Measurements from ENCODE around the gene CDH13.
A peak's percentile ranks its signal among the peaks of the same experiment; 100 is the strongest.

CDH13 gene

GRCh38 chr16:82612263-82612662 lies 14.5 kb upstream of the CDH13 start:
- no peak overlapping the region for H3K27ac ChIP-seq (ENCODE audit: low read depth, low read length)
- H3K9me3 ChIP-seq (ENCODE audit: control insufficient read depth, insufficient read depth, low read length) = no peaks in the 10 kb centered on the region
- no peak overlapping the region for H3K4me2 ChIP-seq (ENCODE audit: low read length)
- H3K27me3 ChIP-seq (ENCODE audit: control insufficient read depth, low read length) = no peaks in the 10 kb centered on the region
- H3K4me1 ChIP-seq (ENCODE audit: control insufficient read depth, low read length) = no peaks in the 10 kb centered on the region
- TF ChIP-seq EZH2phosphoT487 (IDR thresholded peaks at IDR 0.05; ENCODE audit: borderline replicate concordance, low read length) = no peak
- TF ChIP-seq CTCF (IDR thresholded peaks at IDR 0.05; ENCODE audit: low read depth, low read length, poor library complexity, severe bottlenecking) = no peak
- no peaks in the 10 kb centered on the region for H3K36me3 ChIP-seq (ENCODE audit: control insufficient read depth, low read length)
- no peaks in the 10 kb centered on the region for H3K79me2 ChIP-seq (ENCODE audit: control insufficient read depth, low read length)
- H3F3A ChIP-seq (ENCODE audit: control insufficient read depth, insufficient read depth) = no peaks in the 10 kb centered on the region
- no peaks in the 10 kb centered on the region for H3K9me2 ChIP-seq (replicated peaks; ENCODE audit: control insufficient read depth, low read length)
- H3K4me3 ChIP-seq (ENCODE audit: low read length) = no peak overlapping the region
- H4K20me1 ChIP-seq (ENCODE audit: control insufficient read depth, insufficient read depth, low read depth, low read length) = no peaks in the 10 kb centered on the region

- Histone ChIP-seq H3K79me2 (ENCODE audit: control insufficient read depth, low read length) (no peaks in the 10 kb centered on the region), H3F3A (ENCODE audit: control insufficient read depth, insufficient read depth) (no peaks in the 10 kb centered on the region), H3K4me3 (ENCODE audit: low read length) (no peak overlapping the region), H3K4me1 (ENCODE audit: control insufficient read depth, low read length) (no peaks in the 10 kb centered on the region), H3K27me3 (ENCODE audit: control insufficient read depth, low read length) (no peaks in the 10 kb centered on the region), H3K36me3 (ENCODE audit: control insufficient read depth, low read length) (no peaks in the 10 kb centered on the region), H3K27ac (ENCODE audit: low read depth, low read length) (no peak overlapping the region), H4K20me1 (ENCODE audit: control insufficient read depth, insufficient read depth, low read depth, low read length) (no peaks in the 10 kb centered on the region), H3K4me2 (ENCODE audit: low read length) (no peak overlapping the region), H3K9me2 (replicated peaks; ENCODE audit: control insufficient read depth, low read length) (no peaks in the 10 kb centered on the region), H3K9me3 (ENCODE audit: control insufficient read depth, insufficient read depth, low read length) (no peaks in the 10 kb centered on the region)
- TF ChIP-seq EZH2phosphoT487 (IDR thresholded peaks at IDR 0.05; ENCODE audit: borderline replicate concordance, low read length) (no peak), CTCF (IDR thresholded peaks at IDR 0.05; ENCODE audit: low read depth, low read length, poor library complexity, severe bottlenecking) (no peak)
Observed at GRCh38 chr16:82616356-82616755, 10.4 kb upstream of the CDH13 start.

DNA sequence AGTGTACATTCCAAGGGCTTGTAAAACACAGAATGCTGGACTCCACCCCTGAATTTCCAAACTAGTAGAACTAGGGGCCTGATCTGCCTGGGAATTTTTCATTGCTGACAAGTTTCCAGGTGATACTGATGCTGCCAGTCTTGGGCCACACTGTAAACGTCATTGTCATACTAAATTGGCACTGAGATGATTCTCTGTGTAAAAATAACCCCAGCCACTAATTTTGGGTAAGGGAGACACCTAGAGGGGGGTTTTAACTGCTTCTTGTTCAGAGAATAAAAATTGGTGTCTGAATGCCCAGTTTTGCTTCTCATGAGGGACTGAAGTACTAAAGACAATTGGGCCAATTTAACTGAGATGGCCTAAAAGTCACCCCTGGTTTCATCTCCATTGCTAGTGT lies 5.0 kb upstream of the CDH13 start:
- TF ChIP-seq EZH2phosphoT487 (IDR thresholded peaks at IDR 0.05; ENCODE audit: borderline replicate concordance, low read length) = no peak
- TF ChIP-seq CTCF (IDR thresholded peaks at IDR 0.05; ENCODE audit: low read depth, low read length, poor library complexity, severe bottlenecking) = peak; percentile 17
- Histone ChIP-seq H3K9me3 (ENCODE audit: control insufficient read depth, insufficient read depth, low read length) (no peaks in the 10 kb centered on the region), H3K4me3 (ENCODE audit: low read length) (no peak overlapping the region), H3K4me1 (ENCODE audit: control insufficient read depth, low read length) (no peaks in the 10 kb centered on the region), H3K4me2 (ENCODE audit: low read length) (no peak overlapping the region), H3K9me2 (replicated peaks; ENCODE audit: control insufficient read depth, low read length) (no peaks in the 10 kb centered on the region), H3K27me3 (ENCODE audit: control insufficient read depth, low read length) (no peaks in the 10 kb centered on the region), H3K79me2 (ENCODE audit: control insufficient read depth, low read length) (no peaks in the 10 kb centered on the region), H4K20me1 (ENCODE audit: control insufficient read depth, insufficient read depth, low read depth, low read length) (no peaks in the 10 kb centered on the region), H3F3A (ENCODE audit: control insufficient read depth, insufficient read depth) (no peaks in the 10 kb centered on the region), H3K27ac (ENCODE audit: low read depth, low read length) (no peak overlapping the region), H3K36me3 (ENCODE audit: control insufficient read depth, low read length) (no peaks in the 10 kb centered on the region)

GRCh38 chr16:82623241-82623640 lies 3.5 kb upstream of the CDH13 start:
- Histone ChIP-seq H3F3A (ENCODE audit: control insufficient read depth, insufficient read depth) (no peaks in the 10 kb centered on the region), H3K4me2 (ENCODE audit: low read length) (no peak overlapping the region), H3K9me3 (ENCODE audit: control insufficient read depth, insufficient read depth, low read length) (no peaks in the 10 kb centered on the region), H3K79me2 (ENCODE audit: control insufficient read depth, low read length) (no peaks in the 10 kb centered on the region), H3K27me3 (ENCODE audit: control insufficient read depth, low read length) (no peaks in the 10 kb centered on the region), H3K4me3 (ENCODE audit: low read length) (no peak overlapping the region), H4K20me1 (ENCODE audit: control insufficient read depth, insufficient read depth, low read depth, low read length) (no peaks in the 10 kb centered on the region), H3K4me1 (ENCODE audit: control insufficient read depth, low read length) (no peaks in the 10 kb centered on the region), H3K36me3 (ENCODE audit: control insufficient read depth, low read length) (no peaks in the 10 kb centered on the region), H3K9me2 (replicated peaks; ENCODE audit: control insufficient read depth, low read length) (no peaks in the 10 kb centered on the region), H3K27ac (ENCODE audit: low read depth, low read length) (no peak overlapping the region)
- no peak for TF ChIP-seq EZH2phosphoT487 (IDR thresholded peaks at IDR 0.05; ENCODE audit: borderline replicate concordance, low read length)
- TF ChIP-seq CTCF (IDR thresholded peaks at IDR 0.05; ENCODE audit: low read depth, low read length, poor library complexity, severe bottlenecking) = no peak

Measured in DOHH2 (cell line).